Small intestine (tissue), 7 donors: ENCODE measurements around the gene AJM1. TPM values are rescaled to one million over a fixed set of nuclear protein-coding genes. Genes with fewer than 3 reads are reported as not detected.

Experiments used
- DNase-seq, 2 donors: peaks; one replicate each; pipeline versions ENCODE4 v3.0.0 to v3.0.0-alpha.2; 2013
- FAIRE-seq: peaks from 2 replicates; lab custom pipeline; 2012; peaks lifted over from hg19 to GRCh38; lab: Jason Lieb, UNC
- H3K27ac ChIP-seq, 3 donors: one replicate each; pipeline ENCODE4 v1.5.1; 2013; ENCODE audit warnings: low read length in 2 of 3, mild to moderate bottlenecking in 2 of 3, control low read depth in 1 of 3, inconsistent platforms in 1 of 3, low read depth in 1 of 3, moderate library complexity in 1 of 3
- H3K27me3 ChIP-seq, 3 donors: one replicate each; pipeline ENCODE4 v1.6.1; 2013; ENCODE audit warnings: low read length in 3 of 3, inconsistent platforms in 1 of 3; ENCODE audit not compliant: control insufficient read depth in 3 of 3, insufficient read depth in 3 of 3
- H3K36me3 ChIP-seq, 3 donors: one replicate each; pipeline ENCODE4 v1.6.1; 2013; ENCODE audit warnings: low read length in 3 of 3, inconsistent platforms in 1 of 3, low read depth in 1 of 3, mild to moderate bottlenecking in 1 of 3, moderate library complexity in 1 of 3; ENCODE audit not compliant: control insufficient read depth in 3 of 3, insufficient read depth in 2 of 3
- H3K4me1 ChIP-seq, 3 donors: one replicate each; pipeline ENCODE4 v1.6.1; 2013; ENCODE audit warnings: low read length in 2 of 3, inconsistent platforms in 1 of 3, low read depth in 1 of 3, mild to moderate bottlenecking in 1 of 3, moderate library complexity in 1 of 3; ENCODE audit not compliant: control insufficient read depth in 3 of 3, insufficient read depth in 2 of 3
- H3K4me3 ChIP-seq, 3 donors: one replicate each; pipeline ENCODE4 v1.5.1; 2013; ENCODE audit warnings: low read length in 3 of 3, control low read depth in 1 of 3, inconsistent platforms in 1 of 3, low read depth in 1 of 3, mild to moderate bottlenecking in 1 of 3, moderate library complexity in 1 of 3
- H3K9me3 ChIP-seq, 2 donors: one replicate each; pipeline ENCODE4 v1.6.1; 2013; ENCODE audit warnings: low read depth in 1 of 2, low read length in 1 of 2; ENCODE audit not compliant: control insufficient read depth in 2 of 2, insufficient read depth in 1 of 2
- WGBS, 3 donors: extraction: QIAGEN DNeasy Blood & Tissue Kit; methylation state at CpG; one replicate each; pipeline ENCODE4 v1.1.7; 2013; 5-methylcytosine and 5-hydroxymethylcytosine counted together
- polyA plus RNA-seq, 4 donors: library from polyadenylated mRNA; stranded (reverse) in 3 of 4; unstranded in 1 of 4; fragments of 200-250 nt in 3 of 4; fragments of 120-200 nt in 1 of 4; gene quantifications; one replicate each; pipeline versions ENCODE4 v1.2.1 to v1.2.3, GENCODE V29; 2013
- donor health status: healthy with polysubstance abuse.
- donor health status: control.
- donor health status: control.
- donor health status: Bipolar disorder and iron deficiency.
- donor health status: healthy.

AJM1 gene
- polyA plus RNA-seq, 4 donors, result 1.1 to 11.6 (median 2.6) TPM

DNA sequence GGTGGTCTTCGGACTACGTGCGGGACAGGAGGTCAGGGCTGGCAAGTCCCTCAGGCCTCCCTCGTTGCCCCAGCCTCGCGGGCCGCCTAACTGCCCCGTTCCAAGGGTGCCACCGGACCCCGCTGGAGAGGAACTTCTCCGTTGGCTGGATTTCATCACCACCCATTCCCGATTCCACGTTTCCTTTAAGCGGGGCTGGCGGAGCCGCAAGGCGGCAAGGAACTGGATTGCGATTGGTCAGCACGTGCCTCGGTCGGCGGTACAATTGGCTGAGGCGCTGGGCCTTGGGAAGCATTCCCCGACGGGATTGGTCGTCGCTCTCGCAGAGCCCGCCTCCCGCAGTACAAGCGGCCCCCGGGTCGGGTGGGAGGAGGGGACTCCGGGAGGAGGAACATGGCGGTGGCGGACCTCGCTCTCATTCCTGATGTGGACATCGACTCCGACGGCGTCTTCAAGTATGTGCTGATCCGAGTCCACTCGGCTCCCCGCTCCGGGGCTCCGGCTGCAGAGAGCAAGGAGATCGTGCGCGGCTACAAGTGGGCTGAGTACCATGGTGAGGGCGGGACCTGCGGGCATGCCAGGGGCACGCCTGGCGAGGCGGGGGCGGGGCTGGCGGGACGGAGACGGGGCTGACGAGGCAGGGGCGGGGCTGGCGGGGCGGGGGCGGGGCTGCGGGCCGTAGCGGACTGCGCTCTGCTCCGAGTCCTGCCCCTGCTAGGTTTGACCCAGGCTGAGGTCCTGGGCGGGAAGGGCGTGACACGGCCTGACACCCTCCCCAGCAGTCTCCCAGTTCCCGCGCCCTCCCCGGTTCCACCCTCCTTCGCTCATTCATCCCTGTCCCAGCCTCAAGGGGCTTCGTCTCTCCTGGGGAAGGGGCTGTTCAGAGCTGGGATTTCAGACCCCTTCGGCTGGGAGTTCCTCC, 7.0 kb downstream of the AJM1 start, which contains the start of gene PHPT1:
TSS of gene PHPT1 (plus strand) at position 372 of the 922 bp plus-strand sequence. CDS start at position 394, 22 bp downstream.
- Histone ChIP-seq H3K9me3 (peaks cover 0 to 10% of the 10 kb centered on the region in 2 donors), H3K36me3 (peaks cover 0 to 53% (median 0%) of the 10 kb centered on the region in 3 donors), H3K27ac (peak within 1 kb of the TSS; percentile 92 to 100 (median 92)), H3K4me3 (peak within 1 kb of the TSS; percentile 80 to 99 (median 85)), H3K4me1 (peaks cover 0 to 52% (median 2%) of the 10 kb centered on the region in 3 donors), H3K27me3 (peaks cover 3 to 22% (median 9%) of the 10 kb centered on the region in 3 donors)
- DNase-seq (peak; percentile 99 to 100), FAIRE-seq (peak; percentile 30)
- 1% methylated on average over 61 to 77 of the region's 77 CpGs for WGBS, 3 donors

- no peak for DNase-seq
- H3K9me3 ChIP-seq, result peaks cover 0 to 7% of the 10 kb centered on the region in 2 donors
- peak overlapping the region; percentile 55 to 90 (median 65) for H3K27ac ChIP-seq
- peaks cover 0 to 59% (median 2%) of the 10 kb centered on the region in 3 donors for H3K4me1 ChIP-seq
- FAIRE-seq, result no peak
- H3K27me3 ChIP-seq, result peaks cover 0 to 19% (median 9%) of the 10 kb centered on the region in 3 donors
- H3K36me3 ChIP-seq, result peaks cover 0 to 61% (median 0%) of the 10 kb centered on the region in 3 donors
- 48 to 53% (median 50%) methylated on average over 43 of the region's 43 CpGs for WGBS, 3 donors
- peak overlapping the region; percentile 37 to 99 (median 85) for H3K4me3 ChIP-seq
These were observed 7.9 kb downstream of the AJM1 start for GRCh38 chr9:136849960-136850865.

DNA sequence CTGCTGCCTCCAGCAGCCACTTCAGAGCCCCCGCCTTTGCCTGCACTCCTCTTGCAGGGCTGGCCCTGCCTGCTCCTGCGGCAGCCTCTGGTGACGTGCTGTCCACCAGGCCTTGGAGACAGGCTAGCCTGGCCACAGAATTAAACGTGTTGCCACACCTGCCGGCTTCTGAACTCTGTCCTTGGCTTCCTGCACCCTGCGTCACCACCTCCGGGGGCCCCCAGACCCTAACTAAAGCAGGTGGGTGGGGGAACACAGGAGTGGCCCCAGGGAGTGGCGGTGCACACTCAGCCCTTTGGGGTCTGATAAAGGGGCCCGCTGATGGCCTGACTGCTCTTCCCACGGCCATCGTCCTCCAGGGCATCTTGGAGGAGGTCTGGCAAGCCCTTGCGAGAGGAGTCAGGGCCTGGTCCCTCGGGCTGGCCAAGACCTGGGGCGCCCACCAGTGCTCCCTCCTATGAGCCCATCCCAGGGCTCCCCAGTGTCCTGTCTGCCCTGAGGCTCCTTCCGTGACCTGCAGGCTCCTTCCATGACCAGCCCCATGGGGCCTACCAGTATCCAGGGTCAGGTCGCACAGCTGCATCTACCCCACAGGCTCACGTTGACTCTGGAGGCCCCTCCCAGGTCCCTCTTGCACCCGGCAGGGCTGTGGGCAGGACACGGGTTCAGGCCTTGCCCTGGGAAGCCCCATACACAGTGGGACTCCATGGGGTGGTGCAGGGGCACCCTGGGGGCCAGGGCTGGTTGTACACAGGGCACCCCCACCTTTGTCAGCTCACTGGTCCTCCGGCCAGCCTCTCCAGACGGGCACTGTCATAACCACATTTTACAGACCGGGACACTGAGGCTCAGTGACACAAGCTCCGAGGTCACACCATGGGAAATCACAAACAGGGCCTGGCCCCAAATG, 8.8 kb downstream of the AJM1 start:
- Histone ChIP-seq H3K36me3 (peaks cover 0 to 68% (median 0%) of the 10 kb centered on the region in 3 donors), H3K4me3 (peak overlapping the region in 1 of 3 donors; percentile 99), H3K4me1 (peaks cover 0 to 65% (median 2%) of the 10 kb centered on the region in 3 donors), H3K9me3 (peaks cover 0 to 4% of the 10 kb centered on the region in 2 donors), H3K27me3 (peaks cover 0 to 12% (median 6%) of the 10 kb centered on the region in 3 donors), H3K27ac (peak overlapping the region in 1 of 3 donors; percentile 90)
- no peak for FAIRE-seq
- WGBS, 3 donors, result 72 to 80% (median 78%) methylated on average over 23 of the region's 23 CpGs
- peak in 1 of 2 donors; percentile 78 for DNase-seq

- H3K9me3 ChIP-seq, result no peaks in the 10 kb centered on the region
- DNase-seq (peak; percentile 27 to 88), FAIRE-seq (no peak)
- H3K36me3 ChIP-seq, result peaks cover 0 to 78% (median 0%) of the 10 kb centered on the region in 3 donors
- peaks cover 0 to 7% (median 0%) of the 10 kb centered on the region in 3 donors for H3K27me3 ChIP-seq
- peaks cover 0 to 70% (median 2%) of the 10 kb centered on the region in 3 donors for H3K4me1 ChIP-seq
- 33 to 57% (median 42%) methylated on average over 21 to 23 of the region's 23 CpGs for WGBS, 3 donors
- H3K4me3 ChIP-seq, result peak within 1 kb of the TSS in 1 of 3 donors; percentile 99
- peak within 1 kb of the TSS in 2 of 3 donors; percentile 25 to 90 for H3K27ac ChIP-seq
These were observed 9.8 kb downstream of the AJM1 start, which contains the start of gene MAMDC4 for GRCh38 chr9:136851941-136852663. TSS of gene MAMDC4 (plus strand) at chr9:136852346. CDS start at chr9:136852417, 71 bp downstream.

GRCh38 chr9:136852664-136853595, 10.7 kb downstream of the AJM1 start:
- peaks cover 0 to 2% (median 0%) of the 10 kb centered on the region in 3 donors for H3K27me3 ChIP-seq
- DNase-seq, result peak in 1 of 2 donors; percentile 41
- WGBS, 3 donors, result 68 to 80% (median 71%) methylated on average over 24 to 29 of the region's 29 CpGs
- H3K4me1 ChIP-seq, result peaks cover 0 to 74% (median 2%) of the 10 kb centered on the region in 3 donors
- FAIRE-seq, result no peak
- H3K9me3 ChIP-seq, result no peaks in the 10 kb centered on the region
- peak overlapping the region in 1 of 3 donors; percentile 43 for H3K4me3 ChIP-seq
- H3K36me3 ChIP-seq, result peaks cover 0 to 86% (median 0%) of the 10 kb centered on the region in 3 donors
- peak overlapping the region in 1 of 3 donors; percentile 90 for H3K27ac ChIP-seq

- Histone ChIP-seq H3K4me1 (peaks cover 0 to 80% (median 7%) of the 10 kb centered on the region in 3 donors), H3K27ac (peak overlapping the region in 1 of 3 donors; percentile 90), H3K27me3 (no peaks in the 10 kb centered on the region), H3K36me3 (peaks cover 0 to 90% (median 0%) of the 10 kb centered on the region in 3 donors), H3K4me3 (peak overlapping the region in 1 of 3 donors; percentile 43), H3K9me3 (no peaks in the 10 kb centered on the region)
- FAIRE-seq (no peak), DNase-seq (no peak)
- 78 to 82% (median 82%) methylated on average over 18 of the region's 18 CpGs for WGBS, 3 donors
These were observed 11.4 kb downstream of the AJM1 start for GRCh38 chr9:136853596-136854112.
